ENCODE measurements around the gene NUP133. TPM values are rescaled to one million over a fixed set of nuclear protein-coding genes. Genes with fewer than 3 reads are reported as not detected.

The NUP133 gene
- total and polyA plus RNA-seq, 2 donors from 2014 or later: 15.9 to 35.0 TPM

- Histone ChIP-seq H3K9me3 (ENCODE audit: control insufficient read depth in 2 of 3, insufficient read depth in 1 of 3, low read length in 3 of 3) (no peaks in the 10 kb centered on the region), H3K27ac (ENCODE audit: low read depth in 2 of 2, low read length in 2 of 2) (no peak overlapping the region), H3K9ac (ENCODE audit: low read length in 3 of 3) (no peak overlapping the region), H3K4me1 (ENCODE audit: control insufficient read depth in 2 of 3, insufficient read depth in 2 of 3, low read depth in 1 of 3, low read length in 3 of 3) (peaks cover 0 to 4% (median 0%) of the 10 kb centered on the region in 3 donors), H3K36me3 (ENCODE audit: control insufficient read depth in 2 of 3, insufficient read depth in 3 of 3, low read length in 3 of 3) (peaks cover 3 to 5% (median 3%) of the 10 kb centered on the region in 3 donors), H3K27me3 (ENCODE audit: control insufficient read depth, insufficient read depth, low read length) (peaks cover 31% of the 10 kb centered on the region), H3K4me3 (ENCODE audit: low read length in 3 of 3) (no peak overlapping the region)
- no peak for TF ChIP-seq CTCF (IDR thresholded peaks at IDR 0.05; ENCODE audit: borderline replicate concordance, extremely low read depth, insufficient read depth)
- DNase-seq: no peak
- intact Hi-C loops (cut with DNase I): no loop called here
- no peak for FAIRE-seq
These were observed 71.9 kb downstream of the NUP133 start for GRCh38 chr1:229436201-229436600.

GRCh38 chr1:229434641-229435051 is 73.5 kb downstream of the NUP133 start:
- Histone ChIP-seq H3K9ac (ENCODE audit: low read length in 3 of 3) (no peak overlapping the region), H3K9me3 (ENCODE audit: control insufficient read depth in 2 of 3, insufficient read depth in 1 of 3, low read length in 3 of 3) (no peaks in the 10 kb centered on the region), H3K27ac (ENCODE audit: low read depth in 2 of 2, low read length in 2 of 2) (no peak overlapping the region), H3K4me1 (ENCODE audit: control insufficient read depth in 2 of 3, insufficient read depth in 2 of 3, low read depth in 1 of 3, low read length in 3 of 3) (peaks cover 0 to 4% (median 0%) of the 10 kb centered on the region in 3 donors), H3K27me3 (ENCODE audit: control insufficient read depth, insufficient read depth, low read length) (peaks cover 38% of the 10 kb centered on the region), H3K4me3 (ENCODE audit: low read length in 3 of 3) (no peak overlapping the region), H3K36me3 (ENCODE audit: control insufficient read depth in 2 of 3, insufficient read depth in 3 of 3, low read length in 3 of 3) (no peaks in the 10 kb centered on the region)
- FAIRE-seq (no peak), DNase-seq (peak in 2 of 5 donors; percentile 32 to 37)
- intact Hi-C loops (cut with DNase I): no loop called here
- no peak for TF ChIP-seq CTCF (IDR thresholded peaks at IDR 0.05; ENCODE audit: borderline replicate concordance, extremely low read depth, insufficient read depth)

- H3K4me3 ChIP-seq (ENCODE audit: low read length in 3 of 3): no peak within 1 kb of the TSS
- FAIRE-seq (no peak), DNase-seq (peak in 3 of 5 donors; percentile 30 to 64 (median 40))
- H3K4me1 ChIP-seq (ENCODE audit: control insufficient read depth in 2 of 3, insufficient read depth in 2 of 3, low read depth in 1 of 3, low read length in 3 of 3): peaks cover 0 to 4% (median 0%) of the 10 kb centered on the region in 3 donors
- no peak within 1 kb of the TSS for H3K9ac ChIP-seq (ENCODE audit: low read length in 3 of 3)
- no peak within 1 kb of the TSS for H3K27ac ChIP-seq (ENCODE audit: low read depth in 2 of 2, low read length in 2 of 2)
- H3K27me3 ChIP-seq (ENCODE audit: control insufficient read depth, insufficient read depth, low read length): peaks cover 38% of the 10 kb centered on the region
- H3K9me3 ChIP-seq (ENCODE audit: control insufficient read depth in 2 of 3, insufficient read depth in 1 of 3, low read length in 3 of 3): no peaks in the 10 kb centered on the region
- no peak for TF ChIP-seq CTCF (IDR thresholded peaks at IDR 0.05; ENCODE audit: borderline replicate concordance, extremely low read depth, insufficient read depth)
- intact Hi-C loops (cut with DNase I): no loop called here
- H3K36me3 ChIP-seq (ENCODE audit: control insufficient read depth in 2 of 3, insufficient read depth in 3 of 3, low read length in 3 of 3): no peaks in the 10 kb centered on the region
These were observed 74.0 kb downstream of the NUP133 start, which contains the start of gene ACTA1 for GRCh38 chr1:229434005-229434640. Gene ACTA1 (minus strand): TSS chr1:229434094. CDS start chr1:229433115, 979 bp downstream.
